T-helper 1 cell treated with Interleukin-12 subunit alpha and Interleukin-12 subunit beta and Interleukin-4 antibody, amounts not matched to agents 30 μg/mL and 1 μg/mL, for 36 hours (primary cell): ENCODE data around the gene MRFAP1.

Experiments used
- H3K27ac Mint-ChIP-seq: one replicate; pipeline ENCODE4 v1.8.0; 2021; ENCODE audit warnings: mild to moderate bottlenecking, mixed read lengths
- H3K27me3 Mint-ChIP-seq: one replicate; pipeline ENCODE4 v1.8.0; 2021; ENCODE audit warnings: low read depth, mixed read lengths
- H3K36me3 Mint-ChIP-seq: one replicate; pipeline ENCODE4 v1.8.0; 2021; ENCODE audit warnings: low read depth, mixed read lengths
- H3K4me1 Mint-ChIP-seq: one replicate; pipeline ENCODE4 v1.8.0; 2021; ENCODE audit warnings: low read depth, mixed read lengths
- H3K4me3 Mint-ChIP-seq: one replicate; pipeline ENCODE4 v1.8.0; 2021; ENCODE audit warnings: mild to moderate bottlenecking, moderate library complexity, mixed read lengths
- H3K9me3 Mint-ChIP-seq: one replicate; pipeline ENCODE4 v1.8.0; 2021; ENCODE audit warnings: mixed read lengths

MRFAP1 gene

GRCh38 chr4:6640292-6641163 is at the start of gene MRFAP1:
TSS of gene MRFAP1 (plus strand) at chr4:6640685. CDS start at chr4:6640863, 178 bp downstream.
- peaks cover 6% of the 10 kb centered on the region for H3K9me3 Mint-ChIP-seq
- H3K4me3 Mint-ChIP-seq = peak within 1 kb of the TSS; percentile 100
- no peaks in the 10 kb centered on the region for H3K27me3 Mint-ChIP-seq
- peaks cover 35% of the 10 kb centered on the region for H3K36me3 Mint-ChIP-seq
- H3K27ac Mint-ChIP-seq = peak within 1 kb of the TSS; percentile 100
- H3K4me1 Mint-ChIP-seq = peaks cover 26% of the 10 kb centered on the region

DNA sequence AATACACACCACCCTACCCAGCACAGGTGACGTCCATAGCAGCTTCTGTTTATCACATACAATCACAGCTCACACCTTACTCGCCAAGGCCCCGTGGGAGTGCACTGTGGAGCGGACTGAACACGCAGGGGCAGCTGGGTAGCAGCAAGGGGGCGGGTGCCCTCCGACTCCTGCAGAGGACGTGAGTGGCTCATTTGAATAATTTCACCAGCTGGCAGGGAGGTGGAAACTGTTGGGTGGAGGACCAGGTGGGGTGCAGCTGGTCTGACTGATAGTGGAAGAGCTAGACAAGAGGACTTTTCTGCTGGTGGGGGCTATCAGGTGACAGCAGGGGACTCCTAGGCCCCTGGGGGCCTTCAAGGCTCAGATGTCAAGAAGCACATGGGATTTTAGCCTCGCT is 49.2 kb upstream of the MRFAP1 start:
- H3K4me1 Mint-ChIP-seq = no peaks in the 10 kb centered on the region
- no peaks in the 10 kb centered on the region for H3K27me3 Mint-ChIP-seq
- H3K9me3 Mint-ChIP-seq = no peaks in the 10 kb centered on the region
- no peak overlapping the region for H3K27ac Mint-ChIP-seq
- H3K4me3 Mint-ChIP-seq = no peak overlapping the region
- H3K36me3 Mint-ChIP-seq = peaks cover 9% of the 10 kb centered on the region

DNA sequence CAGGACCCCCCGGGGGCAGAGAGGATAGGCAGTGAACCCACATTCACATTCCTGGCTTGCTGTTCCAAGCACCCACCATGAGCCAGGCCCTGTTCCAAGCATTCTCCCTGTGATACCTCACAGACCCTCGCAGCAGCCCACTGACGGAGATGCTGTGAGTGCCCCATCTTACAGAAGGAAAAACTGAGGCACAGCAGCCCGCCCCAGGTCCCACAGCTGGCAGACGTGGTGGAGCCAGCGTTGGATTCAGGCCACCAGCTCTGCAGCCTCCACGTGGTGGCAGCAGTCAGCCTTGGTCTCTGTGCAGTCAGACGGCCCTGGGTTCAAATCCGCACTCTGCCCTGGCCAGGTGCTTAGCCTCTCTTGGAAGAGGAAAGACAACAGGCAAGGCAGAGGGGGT is 48.7 kb upstream of the MRFAP1 start:
- Mint-ChIP-seq H3K4me1 (no peaks in the 10 kb centered on the region), H3K36me3 (peaks cover 9% of the 10 kb centered on the region), H3K27ac (no peak overlapping the region), H3K4me3 (no peak overlapping the region), H3K9me3 (no peaks in the 10 kb centered on the region), H3K27me3 (no peaks in the 10 kb centered on the region)

- Mint-ChIP-seq H3K4me3 (no peak overlapping the region), H3K27me3 (no peaks in the 10 kb centered on the region), H3K4me1 (no peaks in the 10 kb centered on the region), H3K36me3 (peaks cover 9% of the 10 kb centered on the region), H3K27ac (no peak overlapping the region), H3K9me3 (no peaks in the 10 kb centered on the region)
Measured at GRCh38 chr4:6592804-6593563, 47.5 kb upstream of the MRFAP1 start.

GRCh38 chr4:6594341-6594740 is 46.1 kb upstream of the MRFAP1 start:
- peaks cover 9% of the 10 kb centered on the region for H3K36me3 Mint-ChIP-seq
- no peak overlapping the region for H3K27ac Mint-ChIP-seq
- H3K4me1 Mint-ChIP-seq = no peaks in the 10 kb centered on the region
- no peaks in the 10 kb centered on the region for H3K9me3 Mint-ChIP-seq
- H3K27me3 Mint-ChIP-seq = no peaks in the 10 kb centered on the region
- no peak overlapping the region for H3K4me3 Mint-ChIP-seq

GRCh38 chr4:6594826-6595355 is 45.6 kb upstream of the MRFAP1 start:
- H3K9me3 Mint-ChIP-seq = no peaks in the 10 kb centered on the region
- H3K27ac Mint-ChIP-seq = no peak overlapping the region
- no peaks in the 10 kb centered on the region for H3K27me3 Mint-ChIP-seq
- H3K36me3 Mint-ChIP-seq = peaks cover 11% of the 10 kb centered on the region
- H3K4me3 Mint-ChIP-seq = no peak overlapping the region
- no peaks in the 10 kb centered on the region for H3K4me1 Mint-ChIP-seq

GRCh38 chr4:6595897-6596537 is 44.5 kb upstream of the MRFAP1 start:
- Mint-ChIP-seq H3K27ac (no peak overlapping the region), H3K36me3 (peaks cover 9% of the 10 kb centered on the region), H3K27me3 (no peaks in the 10 kb centered on the region), H3K9me3 (no peaks in the 10 kb centered on the region), H3K4me1 (no peaks in the 10 kb centered on the region), H3K4me3 (no peak overlapping the region)

GRCh38 chr4:6596948-6597347 is 43.5 kb upstream of the MRFAP1 start:
- Mint-ChIP-seq H3K4me1 (no peaks in the 10 kb centered on the region), H3K27ac (no peak overlapping the region), H3K27me3 (no peaks in the 10 kb centered on the region), H3K36me3 (peaks cover 15% of the 10 kb centered on the region), H3K9me3 (no peaks in the 10 kb centered on the region), H3K4me3 (no peak overlapping the region)

- no peak overlapping the region for H3K4me3 Mint-ChIP-seq
- peaks cover 25% of the 10 kb centered on the region for H3K36me3 Mint-ChIP-seq
Measured at GRCh38 chr4:6598127-6598526, 42.4 kb upstream of the MRFAP1 start.

DNA sequence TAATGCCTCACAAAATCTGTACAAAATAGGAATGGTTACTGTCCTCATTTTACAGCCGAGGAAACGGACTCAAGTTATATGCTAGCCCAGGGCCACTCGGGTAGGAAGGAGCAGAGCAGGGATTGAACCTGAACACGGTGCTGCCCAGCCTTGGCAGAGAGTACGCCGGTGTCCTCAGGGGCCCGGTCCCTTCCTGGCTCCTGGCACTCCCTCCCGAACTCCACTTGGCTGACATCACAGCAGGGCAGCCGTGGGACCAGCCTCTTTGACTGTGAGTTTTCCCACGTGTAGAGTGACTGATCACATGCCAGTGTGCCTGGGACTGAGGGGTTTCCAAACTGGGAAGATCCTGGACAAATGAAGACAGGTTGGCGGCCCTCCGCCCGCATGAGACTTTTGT is 41.8 kb upstream of the MRFAP1 start:
- Mint-ChIP-seq H3K4me1 (no peaks in the 10 kb centered on the region), H3K36me3 (peaks cover 27% of the 10 kb centered on the region), H3K27ac (no peak overlapping the region), H3K27me3 (no peaks in the 10 kb centered on the region), H3K4me3 (no peak overlapping the region), H3K9me3 (peaks cover 2% of the 10 kb centered on the region)

More at GRCh38 chr4:6598127-6598526, 42.4 kb upstream of the MRFAP1 start:
- Mint-ChIP-seq H3K27ac (no peak overlapping the region), H3K4me1 (no peaks in the 10 kb centered on the region), H3K27me3 (no peaks in the 10 kb centered on the region), H3K9me3 (no peaks in the 10 kb centered on the region)

DNA sequence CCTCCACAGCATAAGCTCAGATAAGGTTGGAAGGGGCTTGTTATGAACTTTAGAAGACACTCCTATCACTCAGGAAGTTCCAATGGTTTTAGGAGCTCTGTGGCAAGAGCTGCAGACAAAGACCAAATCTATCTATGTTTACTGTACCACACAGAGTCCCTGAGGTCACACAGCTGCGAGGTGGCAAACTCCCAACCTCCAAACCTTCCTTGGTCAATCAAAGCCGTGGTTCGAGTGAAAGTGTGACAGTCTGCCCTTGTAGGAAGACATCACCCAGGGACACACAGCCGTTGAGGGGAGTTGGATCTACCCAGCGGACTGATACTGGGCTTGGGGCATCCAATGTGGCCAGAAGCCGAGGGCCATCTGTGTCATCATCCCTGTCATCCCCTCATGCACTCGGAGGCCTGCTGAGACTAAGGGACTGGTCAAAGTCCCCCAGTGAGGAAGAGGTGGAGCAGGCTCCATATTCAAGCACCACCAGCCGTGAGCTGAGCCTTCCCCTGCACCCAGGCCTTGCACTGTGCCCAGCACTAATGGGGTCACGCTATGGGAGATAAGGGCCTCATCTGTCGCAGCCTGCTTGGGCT is 38.7 kb upstream of the MRFAP1 start:
- Mint-ChIP-seq H3K4me3 (no peak overlapping the region), H3K4me1 (no peaks in the 10 kb centered on the region), H3K27me3 (no peaks in the 10 kb centered on the region), H3K36me3 (peaks cover 51% of the 10 kb centered on the region), H3K27ac (no peak overlapping the region), H3K9me3 (peaks cover 23% of the 10 kb centered on the region)

GRCh38 chr4:6602289-6602688 is 38.2 kb upstream of the MRFAP1 start:
- no peak overlapping the region for H3K4me3 Mint-ChIP-seq
- peaks cover 23% of the 10 kb centered on the region for H3K9me3 Mint-ChIP-seq
- H3K27me3 Mint-ChIP-seq = no peaks in the 10 kb centered on the region
- H3K36me3 Mint-ChIP-seq = peaks cover 56% of the 10 kb centered on the region
- H3K27ac Mint-ChIP-seq = no peak overlapping the region
- H3K4me1 Mint-ChIP-seq = no peaks in the 10 kb centered on the region

GRCh38 chr4:6603128-6603527 is 37.4 kb upstream of the MRFAP1 start:
- Mint-ChIP-seq H3K27ac (no peak overlapping the region), H3K9me3 (peaks cover 23% of the 10 kb centered on the region)

GRCh38 chr4:6605114-6605513 is 35.4 kb upstream of the MRFAP1 start:
- H3K9me3 Mint-ChIP-seq = peaks cover 23% of the 10 kb centered on the region
- no peaks in the 10 kb centered on the region for H3K27me3 Mint-ChIP-seq
- no peak overlapping the region for H3K27ac Mint-ChIP-seq
- no peak overlapping the region for H3K4me3 Mint-ChIP-seq
- peaks cover 65% of the 10 kb centered on the region for H3K36me3 Mint-ChIP-seq
- peaks cover 7% of the 10 kb centered on the region for H3K4me1 Mint-ChIP-seq

More at GRCh38 chr4:6603128-6603527, 37.4 kb upstream of the MRFAP1 start:
- peaks cover 3% of the 10 kb centered on the region for H3K4me1 Mint-ChIP-seq
- peaks cover 65% of the 10 kb centered on the region for H3K36me3 Mint-ChIP-seq
- no peak overlapping the region for H3K4me3 Mint-ChIP-seq
- H3K27me3 Mint-ChIP-seq = no peaks in the 10 kb centered on the region
